ENCODE data around the gene TMC7.

TMC7 gene

DNA sequence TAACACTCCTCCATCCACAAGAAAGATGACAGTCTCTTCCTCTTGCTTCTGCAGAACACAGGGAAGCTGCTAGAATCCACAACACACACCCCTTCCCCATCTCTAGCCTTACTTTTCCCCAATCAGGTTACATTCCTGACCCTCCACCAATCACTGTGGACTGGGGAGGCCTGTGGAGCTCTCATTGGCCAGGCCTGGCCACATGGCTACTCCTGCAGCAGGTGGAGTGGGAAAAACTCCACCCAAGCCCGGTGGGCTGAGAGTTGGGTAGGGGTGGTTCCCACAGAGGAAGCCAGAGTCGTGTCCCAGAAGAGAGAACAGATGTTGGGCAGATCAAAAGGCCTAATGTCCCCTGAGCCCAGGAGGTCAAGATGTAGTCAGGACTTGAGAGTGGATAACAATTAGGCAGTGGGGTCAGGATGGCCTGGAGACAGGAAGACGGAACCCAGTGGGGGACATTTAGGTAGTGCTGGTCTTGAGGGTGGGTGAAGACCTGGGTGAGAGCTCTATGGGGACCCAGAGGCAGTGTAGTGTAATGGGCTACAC, 105.7 kb downstream of the TMC7 start:
- no peak for DNase-seq (ENCODE audit: low read depth)

DNA sequence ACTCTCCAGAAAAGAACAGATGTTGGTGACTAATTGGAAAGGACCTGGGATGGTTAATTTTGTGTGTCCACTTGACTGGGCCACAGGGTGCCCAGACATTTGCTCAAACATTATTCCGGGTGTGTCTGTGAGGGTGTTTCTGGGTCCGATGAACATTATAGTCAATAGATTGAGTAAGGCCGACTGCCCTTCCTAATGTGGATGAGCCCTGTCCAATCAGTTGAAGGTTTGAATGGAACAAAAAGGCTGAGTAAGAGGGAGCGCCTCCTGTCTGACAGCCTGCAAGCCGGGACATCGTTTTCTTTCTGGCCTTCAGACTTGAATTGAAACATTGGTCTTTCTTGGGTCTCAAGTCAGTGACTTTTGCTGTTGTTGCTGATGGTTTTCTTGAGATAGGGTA, 107.2 kb downstream of the TMC7 start:
- no peak for DNase-seq (ENCODE audit: low read depth)

DNA sequence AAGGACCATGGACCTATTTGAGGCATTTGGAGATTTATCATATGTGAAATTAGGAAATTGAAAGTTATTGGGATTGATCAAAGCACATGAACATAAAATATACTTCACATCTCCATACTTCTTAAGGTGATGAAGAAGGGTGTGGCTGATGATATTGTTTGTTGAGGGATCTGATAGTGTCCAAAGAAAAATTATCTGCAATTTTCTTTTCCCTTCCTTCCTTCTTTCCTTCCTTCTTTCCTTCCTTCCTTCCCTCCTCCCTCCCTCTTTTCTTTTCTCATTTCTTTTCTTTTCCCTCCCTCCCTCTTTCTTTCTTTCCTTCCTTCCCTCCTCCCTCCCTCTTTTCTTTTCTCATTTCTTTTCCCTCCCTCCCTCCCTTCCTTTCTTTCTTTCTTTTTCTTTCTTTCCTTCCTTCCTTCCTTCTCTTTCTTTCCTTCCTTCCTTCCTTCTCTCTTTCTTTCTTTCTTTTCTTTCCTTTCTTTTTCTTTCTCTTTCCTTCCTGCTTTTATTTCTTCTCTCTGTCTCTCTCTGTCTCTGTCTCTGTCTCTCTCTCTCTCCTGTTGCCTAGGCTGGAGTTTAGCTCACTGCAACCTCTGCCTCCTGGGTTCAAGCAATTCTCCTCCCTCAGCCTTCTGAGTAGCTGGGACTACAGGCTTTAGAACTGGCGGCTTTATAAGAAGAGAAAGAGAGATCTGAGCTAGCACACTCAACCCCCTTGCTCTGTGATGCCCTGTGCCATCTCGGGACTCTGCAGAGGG, 109.1 kb downstream of the TMC7 start:
- DNase-seq (ENCODE audit: low read depth), result no peak

DNA sequence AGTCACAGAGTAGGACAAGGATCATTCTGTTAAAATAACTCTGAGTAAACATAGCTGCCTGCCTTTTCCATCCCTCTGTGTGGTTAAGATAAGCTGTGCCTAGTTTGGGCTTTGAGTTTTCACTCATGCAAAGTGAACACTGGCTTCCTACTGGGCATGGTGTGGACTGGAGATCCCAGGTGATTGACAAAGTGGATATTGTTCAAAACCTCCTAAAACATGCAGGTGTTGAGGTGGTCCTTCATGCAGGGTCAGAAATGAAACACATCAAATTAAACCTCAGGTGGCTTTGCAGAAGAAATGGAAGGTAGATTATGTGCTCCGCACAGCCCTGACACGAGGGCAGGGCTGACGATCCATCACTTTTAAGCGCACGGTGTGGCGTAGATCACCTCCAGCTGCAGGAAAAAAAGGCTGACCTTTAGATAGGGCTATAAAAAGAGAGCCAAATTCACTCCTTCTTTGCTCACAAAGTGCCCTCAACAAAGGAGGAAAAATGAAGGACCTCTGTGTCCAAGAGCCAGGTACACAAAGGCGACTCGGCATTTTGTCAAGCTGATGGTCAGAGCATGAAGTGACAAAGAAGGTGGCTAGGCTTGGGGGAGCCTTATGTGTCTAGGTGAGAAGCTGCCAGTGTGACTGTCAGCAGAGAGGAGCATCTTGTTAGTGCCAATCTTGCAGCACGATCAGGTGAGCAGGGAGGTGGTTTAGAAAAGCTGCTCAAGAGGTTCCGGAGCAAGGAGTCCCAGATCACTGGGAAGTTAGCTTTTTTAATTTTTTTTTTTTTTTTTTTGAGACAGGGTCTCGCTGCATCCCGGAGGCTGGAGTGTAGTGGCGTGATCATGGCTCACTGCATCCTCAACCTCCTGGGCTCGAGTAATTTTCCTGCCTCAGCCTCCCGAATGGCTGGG, 110.2 kb downstream of the TMC7 start:
- DNase-seq (ENCODE audit: low read depth), result no peak

DNA sequence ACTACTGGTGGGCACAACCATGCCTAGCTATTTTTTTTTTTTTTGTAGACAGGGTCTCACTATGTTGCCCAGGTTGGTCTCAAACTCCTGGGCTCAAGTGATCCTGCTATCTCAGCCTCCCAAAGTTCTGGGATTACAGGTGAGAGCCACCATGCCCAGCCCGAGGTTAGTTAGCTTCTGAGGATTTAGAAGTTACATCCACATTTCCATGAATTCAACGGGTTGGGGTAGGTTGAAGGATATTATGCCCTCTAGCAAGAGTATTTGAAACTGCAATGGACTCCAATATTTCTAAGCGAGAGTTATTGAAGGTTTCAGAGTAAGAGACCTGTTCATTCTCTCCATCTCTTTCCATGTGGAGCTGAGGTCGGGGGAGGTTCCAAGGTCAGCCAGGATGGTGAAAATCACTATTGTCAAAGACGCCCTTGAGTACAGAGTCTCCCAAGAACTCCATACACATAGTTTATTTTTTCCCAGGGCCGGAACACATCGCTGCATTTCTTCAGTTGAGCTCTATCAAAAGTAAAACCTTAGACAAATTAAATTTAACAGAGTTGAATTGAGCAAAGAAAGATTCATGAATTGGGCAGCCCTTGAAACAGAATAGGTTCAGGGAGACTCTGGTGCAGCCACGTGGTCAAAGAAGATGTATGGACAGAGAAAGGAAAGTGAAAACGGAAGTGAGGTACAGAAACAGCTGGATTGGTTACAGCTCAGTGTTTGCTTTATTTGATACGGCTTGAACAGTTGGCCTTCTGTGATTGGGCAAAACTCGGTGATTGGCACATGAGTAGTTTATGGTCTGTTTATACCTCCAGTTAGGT, 111.0 kb downstream of the TMC7 start:
- no peak for DNase-seq (ENCODE audit: low read depth)

DNA sequence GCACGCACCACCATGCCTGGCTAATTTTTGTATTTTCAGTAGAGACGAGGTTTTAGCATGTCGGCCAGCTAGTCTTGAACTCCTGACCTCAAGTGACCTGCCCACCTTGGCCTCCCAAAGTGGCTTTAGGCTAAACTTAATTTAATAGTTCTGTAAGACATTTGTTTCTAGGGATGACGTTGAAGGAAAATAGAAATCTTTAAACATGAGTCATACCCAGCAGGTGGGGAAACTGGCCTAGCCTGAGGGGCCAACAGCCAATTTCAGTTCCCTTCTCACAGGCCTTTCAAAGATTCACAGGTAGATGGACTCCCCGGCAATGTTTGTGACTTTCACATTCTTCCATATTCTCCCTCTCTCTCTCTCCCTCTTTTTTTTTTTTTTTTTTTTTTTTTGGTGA, 111.9 kb downstream of the TMC7 start:
- DNase-seq (ENCODE audit: low read depth), result no peak

DNA sequence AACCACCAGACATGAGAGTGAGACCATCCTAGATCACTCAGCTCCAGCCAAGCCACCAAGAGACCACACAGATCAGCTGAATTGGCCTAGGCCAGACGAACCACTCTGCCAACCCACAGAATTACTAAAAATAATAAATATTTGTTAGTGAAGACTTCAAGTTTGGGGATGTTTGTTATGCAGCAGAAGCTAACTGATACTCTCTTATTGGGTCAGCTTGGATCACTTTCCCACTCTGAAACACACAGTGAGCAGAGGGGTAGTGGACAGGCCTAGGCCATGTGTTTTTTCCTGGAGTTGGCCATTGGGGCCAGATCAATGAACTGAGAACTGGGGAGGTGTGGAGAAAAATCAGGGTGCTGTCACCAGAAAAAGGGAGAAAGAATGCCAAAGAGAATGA, 114.4 kb downstream of the TMC7 start:
- DNase-seq (ENCODE audit: low read depth), result no peak

DNA sequence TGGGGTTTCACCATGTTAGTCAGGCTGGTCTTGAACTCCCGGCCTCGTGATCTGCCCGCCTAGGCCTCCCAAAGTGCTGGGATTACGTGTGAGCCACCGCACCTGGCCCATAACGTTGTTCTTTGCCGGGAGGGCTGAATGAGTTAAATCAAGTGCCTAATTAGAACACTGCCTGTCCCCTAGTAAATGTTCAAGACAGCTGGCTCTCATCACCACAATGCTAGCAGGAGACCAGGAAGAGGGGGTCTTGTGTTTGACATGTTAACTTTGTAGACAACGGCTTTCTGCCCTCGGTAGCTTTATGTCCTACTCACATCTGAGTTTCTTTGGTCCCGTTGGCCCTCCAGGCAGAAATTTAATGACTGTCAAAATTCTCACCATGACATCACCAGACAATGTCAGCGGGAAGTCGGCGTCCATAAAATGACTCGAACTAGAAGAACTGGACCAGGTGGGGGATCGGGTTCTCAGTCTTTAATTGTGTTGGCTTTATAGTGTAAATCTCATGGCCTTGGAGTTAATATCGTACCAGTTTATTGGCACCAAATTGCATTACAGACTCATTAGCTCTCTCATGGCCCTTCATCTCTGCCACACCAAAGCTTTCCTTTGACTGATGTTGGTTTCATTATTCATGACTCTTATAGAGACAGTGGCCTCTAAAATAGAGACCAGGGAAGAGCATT, 118.6 kb downstream of the TMC7 start:
- DNase-seq (ENCODE audit: low read depth), result no peak

DNA sequence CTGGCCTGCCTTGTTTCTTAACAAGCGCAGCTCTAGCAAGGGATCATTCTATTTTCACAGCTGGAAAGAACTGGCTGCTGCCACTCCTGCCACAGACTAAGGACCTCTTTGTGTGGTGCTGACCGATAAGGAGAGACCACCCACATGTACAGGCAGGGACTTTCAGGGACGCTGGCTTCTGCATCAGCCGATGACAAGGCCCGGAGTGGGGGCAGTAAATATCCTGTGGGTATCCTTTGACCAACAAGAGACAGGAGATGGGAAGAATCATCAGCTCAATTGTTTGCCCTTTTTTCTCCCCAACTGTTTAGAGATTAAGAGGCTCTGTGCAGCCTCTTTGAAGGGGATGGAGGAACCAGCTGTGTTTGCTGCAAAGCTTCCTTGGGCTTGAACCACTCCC, 120.9 kb downstream of the TMC7 start:
- DNase-seq (ENCODE audit: low read depth), result no peak

DNA sequence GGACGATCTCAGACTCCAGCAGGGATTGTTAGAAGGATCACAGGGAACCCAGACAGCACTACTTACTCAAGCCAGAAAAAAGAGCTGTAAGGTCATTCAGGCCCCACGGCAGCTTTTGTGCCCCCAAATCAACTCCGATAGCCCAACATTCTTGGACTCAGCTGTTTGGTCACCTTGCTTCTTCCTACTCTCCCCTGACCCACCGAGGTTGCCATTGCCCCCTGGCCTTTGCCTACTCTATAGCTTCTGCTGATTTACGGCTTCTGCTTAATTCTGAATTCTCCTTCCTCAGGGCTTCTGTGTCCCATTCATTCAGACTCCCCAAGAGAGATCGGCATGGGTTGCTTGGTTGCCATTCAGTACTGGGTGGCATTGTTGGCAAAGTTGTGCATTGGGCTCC, 121.4 kb downstream of the TMC7 start:
- DNase-seq (ENCODE audit: low read depth), result no peak

DNA sequence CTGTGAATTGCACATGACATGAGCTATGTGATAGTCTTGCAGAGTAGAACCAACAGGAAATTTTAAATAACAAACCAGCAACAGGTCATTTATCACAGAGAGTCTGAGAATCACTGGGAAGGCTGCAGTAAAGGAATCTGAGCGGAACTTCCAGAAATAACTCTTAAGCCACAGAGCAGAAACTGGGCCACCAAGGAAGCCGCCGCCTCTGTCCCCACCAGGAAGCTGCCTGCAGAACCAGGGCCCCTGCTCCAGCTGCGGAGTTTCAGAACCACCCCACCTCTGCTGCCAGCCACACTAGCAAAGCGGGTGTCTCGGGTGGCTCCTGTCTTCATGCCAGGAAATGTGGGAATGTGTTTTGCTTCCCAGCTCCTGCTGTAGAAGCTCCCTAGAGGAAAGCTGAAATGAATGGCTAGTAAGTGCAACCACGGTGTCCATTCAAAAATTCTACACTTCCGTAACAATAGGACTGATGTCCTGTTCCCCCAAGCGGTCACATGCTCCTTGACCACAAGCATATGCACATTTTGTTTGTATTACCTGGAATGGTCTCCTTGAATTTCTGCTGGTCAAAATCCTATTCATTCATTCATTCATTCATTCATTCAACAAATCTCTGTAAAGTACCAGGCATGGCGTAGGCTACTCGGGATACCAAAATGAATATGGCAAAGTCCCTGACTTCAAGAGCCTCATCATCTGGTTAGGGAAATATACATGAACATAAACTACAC, 122.3 kb downstream of the TMC7 start:
- DNase-seq (ENCODE audit: low read depth), result no peak

DNA sequence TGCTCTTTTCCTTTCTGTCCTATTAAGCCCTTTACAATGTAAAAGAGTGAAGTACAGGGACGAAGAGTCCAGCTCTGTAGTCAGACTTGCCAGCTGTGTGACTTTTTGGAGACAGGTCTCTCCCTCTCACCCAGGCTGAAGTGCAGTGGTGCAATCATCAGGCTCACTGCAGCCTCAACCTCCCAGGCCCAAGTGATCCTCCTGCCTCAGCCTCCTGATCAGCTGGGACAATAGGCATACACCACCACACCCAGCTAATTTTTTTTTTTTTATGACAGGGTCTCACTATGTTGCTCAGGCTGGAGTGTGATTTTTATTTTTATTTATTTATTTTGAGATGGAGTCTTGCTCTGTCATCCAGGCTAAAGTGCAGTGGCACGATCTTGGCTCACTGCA, 122.9 kb downstream of the TMC7 start:
- DNase-seq (ENCODE audit: low read depth), result no peak

DNA sequence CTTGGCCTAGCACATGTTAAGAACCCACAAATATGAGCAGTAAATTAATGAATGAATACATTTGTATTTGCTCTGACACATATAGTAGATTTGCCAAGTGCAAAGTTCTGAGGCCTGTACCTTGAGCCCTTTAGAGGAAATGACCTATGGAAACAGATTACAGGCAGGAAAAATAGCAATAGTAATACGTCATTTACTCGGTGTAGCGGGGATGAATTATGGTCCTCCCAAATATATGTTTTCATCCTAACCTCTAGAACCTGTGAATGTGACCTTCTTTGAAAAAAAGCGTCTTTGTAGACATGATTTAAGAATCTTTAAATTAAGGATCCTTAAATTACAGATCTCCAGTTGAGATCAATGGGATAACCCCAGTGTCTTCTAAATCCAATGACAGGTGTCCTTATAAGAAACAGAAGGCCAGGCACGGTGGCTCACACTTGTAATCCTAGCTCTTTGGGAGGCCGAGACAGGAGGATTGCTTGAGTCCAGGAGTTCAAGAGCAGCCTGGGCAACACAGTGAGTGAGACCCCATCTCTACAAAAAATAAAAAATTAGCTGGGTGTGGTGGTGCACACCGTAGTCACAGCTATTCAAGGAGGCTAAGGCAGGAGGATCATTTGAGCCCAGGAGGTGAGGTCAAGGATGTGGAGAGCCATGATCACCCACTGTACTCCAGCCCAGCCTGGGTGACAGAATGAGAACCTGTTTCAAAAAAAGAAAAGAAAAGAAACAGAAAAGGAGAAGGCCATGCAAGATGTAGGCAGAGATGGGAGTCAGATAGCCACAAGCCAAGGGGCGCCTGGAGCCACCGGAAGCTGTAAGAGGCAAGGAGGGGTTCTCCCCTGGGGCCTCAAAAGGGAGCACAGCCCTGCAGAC, 124.9 kb downstream of the TMC7 start:
- DNase-seq (ENCODE audit: low read depth), result no peak

DNA sequence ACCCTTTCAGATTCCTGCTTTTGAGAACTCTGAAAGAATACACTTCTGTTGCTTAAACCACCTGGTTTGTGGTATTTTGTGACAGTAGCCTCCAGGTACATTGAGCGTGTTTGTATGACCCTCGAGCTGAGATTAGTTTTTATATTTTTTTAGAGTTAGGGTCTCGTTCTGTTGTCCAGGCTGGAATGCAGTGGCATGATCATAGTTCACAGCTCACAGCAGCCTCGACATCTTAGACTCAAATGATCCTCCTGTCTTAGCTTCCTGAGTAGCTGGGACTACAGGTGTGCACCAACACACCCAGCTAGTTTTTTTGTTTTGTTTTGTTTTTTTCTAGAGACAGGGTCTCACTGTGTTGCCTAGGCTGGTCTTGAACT, 125.5 kb downstream of the TMC7 start:
- DNase-seq (ENCODE audit: low read depth), result no peak

DNA sequence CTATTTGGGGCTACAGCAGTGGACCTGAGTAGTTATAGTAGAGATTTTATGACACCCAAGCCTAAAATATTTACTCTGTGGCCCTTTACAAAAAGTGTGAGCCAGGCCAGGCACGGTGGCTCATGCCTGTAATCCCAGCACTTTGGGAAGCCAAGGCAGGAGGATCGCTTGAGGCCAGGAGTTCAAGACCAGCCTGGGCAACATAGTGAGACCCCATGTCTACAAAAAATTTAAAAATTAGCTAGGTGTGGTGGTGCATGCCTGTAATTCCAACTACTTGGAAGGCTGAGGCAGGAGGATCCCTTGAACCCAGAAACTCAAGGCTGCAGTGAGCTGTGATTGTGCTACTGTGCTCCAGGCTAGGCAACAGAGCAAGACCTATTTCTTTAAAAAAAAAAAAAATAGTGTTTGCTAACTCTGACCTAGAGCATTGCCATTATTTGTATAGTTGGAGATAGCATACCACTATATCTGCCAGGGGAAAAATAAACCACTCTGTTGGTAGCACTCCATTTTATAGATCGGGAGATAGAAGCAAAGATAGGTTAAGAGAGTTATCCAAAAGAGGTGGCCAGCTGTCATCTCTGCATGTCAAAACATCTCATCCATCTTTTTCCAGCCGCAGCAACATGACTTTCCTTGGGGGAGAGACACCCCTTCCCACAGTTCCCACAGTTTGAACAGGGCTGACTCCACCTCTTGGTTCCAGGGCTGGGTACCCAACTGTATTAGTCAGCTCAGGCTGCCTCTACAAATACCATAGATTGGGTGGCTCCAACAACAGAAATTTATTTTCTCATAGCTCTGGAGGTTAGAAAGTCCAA, 127.0 kb downstream of the TMC7 start:
- no peak for DNase-seq (ENCODE audit: low read depth)

DNA sequence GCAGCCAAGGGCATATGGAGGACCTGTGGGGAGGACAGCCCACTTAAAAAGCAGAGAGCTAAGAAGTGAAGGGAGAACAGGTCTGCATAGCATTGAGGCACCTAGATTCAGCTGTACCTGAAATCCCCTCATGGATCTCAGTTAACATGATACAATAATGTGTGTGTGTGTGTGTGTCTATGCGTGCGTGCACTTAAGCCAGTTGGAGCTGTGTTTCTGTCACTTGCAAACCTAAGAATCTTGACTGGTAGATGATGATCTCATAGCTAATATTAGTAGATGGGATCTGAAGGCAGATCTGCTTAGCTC, 128.3 kb downstream of the TMC7 start:
- DNase-seq (ENCODE audit: low read depth), result no peak

Data from stimulated activated CD8-positive, alpha-beta memory T cell treated with anti-CD3 and anti-CD28 coated beads, Interleukin-12 subunit alpha, Interleukin-12 subunit beta, amount 100 ng/mL, for 1 hour (primary cell).